Activated CD8-positive, alpha-beta memory T cell treated with anti-CD3 and anti-CD28 coated beads for 24 hours (primary cell): ENCODE measurements around the gene NKX6-2.
"Not testable (repeated sequence)": the region's sequence is repeated elsewhere in the genome, so short reads cannot be mapped to it uniquely, and the experiment has no call there.

Experiments
- DNase-seq: peaks from one replicate; pipeline ENCODE4 v3.0.0-alpha.2; 2020

NKX6-2 gene

DNA sequence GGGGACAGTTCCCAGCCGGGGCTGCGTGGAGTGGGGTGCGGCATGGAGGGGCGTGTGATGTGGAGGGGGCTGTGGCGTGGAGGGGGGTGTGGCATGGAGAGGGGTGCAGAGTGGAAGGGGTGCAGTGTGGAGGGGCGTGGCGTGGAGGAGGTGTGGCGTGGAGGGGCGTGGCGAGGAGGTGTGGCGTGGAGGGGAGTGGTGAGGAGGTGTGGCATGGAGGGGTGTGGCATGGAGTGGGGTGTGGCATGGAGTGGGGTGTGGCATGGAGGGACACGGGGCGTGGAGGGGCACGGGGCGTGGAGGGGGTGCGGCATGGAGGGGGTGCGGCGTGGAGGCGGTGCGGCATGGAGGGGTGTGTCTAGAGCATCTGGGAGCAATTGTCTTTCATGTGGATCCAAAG lies 33.6 kb downstream of the NKX6-2 start:
- DNase-seq: no peak

DNA sequence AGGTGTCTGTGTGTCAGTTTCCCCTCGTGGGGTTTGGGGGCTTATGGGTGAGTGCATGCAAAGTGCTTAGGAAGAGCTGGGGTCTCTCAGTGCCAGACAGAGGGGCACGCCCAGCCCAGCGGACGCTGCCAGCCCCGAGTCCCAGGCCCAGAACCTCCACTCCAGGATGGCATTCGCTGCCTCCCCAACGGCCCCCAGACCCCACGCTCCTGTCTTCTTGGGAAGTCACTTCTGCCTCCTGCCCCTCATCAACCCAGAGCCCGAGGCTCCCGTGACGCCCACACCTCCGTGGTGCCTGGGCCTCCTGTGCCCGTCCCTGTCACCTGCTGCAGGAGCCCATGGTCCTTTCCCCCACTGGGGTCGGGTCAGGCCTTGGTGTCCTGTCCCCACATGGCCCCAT lies 35.0 kb downstream of the NKX6-2 start:
- DNase-seq: no peak

DNA sequence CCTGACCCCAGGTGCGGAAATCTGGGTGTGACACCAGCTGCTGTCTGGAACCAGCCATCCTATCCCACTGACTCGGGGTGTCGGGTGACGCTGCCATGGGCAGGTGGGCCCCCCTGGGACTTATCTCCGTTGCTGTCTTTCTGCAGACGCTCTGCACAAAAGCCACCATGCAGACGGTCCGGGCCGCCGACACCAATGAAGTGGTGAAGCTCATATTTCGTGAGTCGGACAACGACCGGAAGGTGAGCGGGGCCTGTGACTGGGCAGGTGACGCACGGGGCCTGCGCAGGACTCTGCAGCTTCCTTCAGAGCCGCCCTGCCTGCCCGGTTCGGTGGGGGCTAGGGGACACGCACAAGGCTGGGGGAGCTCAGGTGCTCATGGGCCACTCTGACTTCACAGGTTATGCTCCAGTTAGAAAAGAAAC lies 36.6 kb downstream of the NKX6-2 start:
- DNase-seq: no peak

DNA sequence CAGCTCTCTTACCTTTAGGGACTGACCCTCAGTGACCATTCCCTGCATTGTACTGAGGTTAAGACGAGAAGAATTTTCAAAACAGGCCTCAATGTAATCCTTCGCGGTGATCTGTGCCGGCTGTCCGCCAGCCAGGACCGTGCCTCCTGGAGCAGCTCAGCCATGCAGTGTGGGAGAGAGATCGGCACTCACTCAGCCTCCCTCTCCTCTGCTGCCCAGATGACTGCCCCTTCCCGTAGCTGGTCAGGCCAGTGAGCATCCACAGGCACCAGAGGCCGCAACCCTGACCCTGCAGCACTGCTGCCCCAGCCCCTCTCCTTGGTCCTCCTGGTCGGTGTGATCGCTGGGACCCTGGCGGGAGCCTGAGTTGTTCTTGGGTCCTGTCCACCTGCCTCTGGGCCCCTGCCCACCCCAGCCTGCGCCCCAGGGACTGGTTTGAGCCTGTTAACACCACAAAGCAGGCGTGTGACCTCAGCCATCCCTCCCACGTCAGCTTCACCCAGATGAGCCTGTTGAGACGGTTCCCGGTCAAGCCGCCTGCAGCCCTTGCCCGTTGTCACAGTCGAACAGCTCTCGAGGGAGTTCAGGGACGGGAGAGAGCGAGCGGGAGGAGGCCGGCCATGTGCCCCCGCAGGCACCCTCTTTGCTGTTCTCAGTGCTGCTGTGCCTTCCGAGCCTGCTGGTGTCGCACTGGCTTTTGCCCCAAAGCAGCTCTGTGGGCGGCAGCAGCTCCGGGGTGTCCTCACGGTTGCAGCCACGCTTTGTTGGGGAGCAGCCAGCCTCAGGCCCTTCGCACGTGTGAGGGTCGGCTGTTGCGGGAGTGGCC lies 37.2 kb downstream of the NKX6-2 start:
- DNase-seq: no peak

DNA sequence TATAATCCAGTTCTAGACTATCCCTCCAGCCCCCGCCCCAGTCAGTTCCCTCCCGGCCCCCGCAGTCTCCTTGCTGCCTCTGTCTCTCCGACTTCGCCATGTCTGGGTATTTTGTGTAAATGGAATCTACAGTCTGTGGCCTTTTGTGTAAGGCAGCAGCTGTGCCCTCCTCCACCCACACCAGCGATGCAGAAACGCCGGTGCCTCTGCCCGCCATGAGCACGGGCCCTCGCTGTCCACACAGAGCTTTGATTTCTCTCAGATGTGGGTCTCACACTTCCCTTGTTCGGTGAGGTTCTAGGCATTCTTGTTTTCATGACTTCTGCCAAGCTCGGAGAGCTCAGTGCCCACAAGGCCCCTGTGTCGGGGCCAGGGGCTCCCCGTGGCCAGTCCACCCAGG lies 37.8 kb downstream of the NKX6-2 start:
- no peak for DNase-seq

DNA sequence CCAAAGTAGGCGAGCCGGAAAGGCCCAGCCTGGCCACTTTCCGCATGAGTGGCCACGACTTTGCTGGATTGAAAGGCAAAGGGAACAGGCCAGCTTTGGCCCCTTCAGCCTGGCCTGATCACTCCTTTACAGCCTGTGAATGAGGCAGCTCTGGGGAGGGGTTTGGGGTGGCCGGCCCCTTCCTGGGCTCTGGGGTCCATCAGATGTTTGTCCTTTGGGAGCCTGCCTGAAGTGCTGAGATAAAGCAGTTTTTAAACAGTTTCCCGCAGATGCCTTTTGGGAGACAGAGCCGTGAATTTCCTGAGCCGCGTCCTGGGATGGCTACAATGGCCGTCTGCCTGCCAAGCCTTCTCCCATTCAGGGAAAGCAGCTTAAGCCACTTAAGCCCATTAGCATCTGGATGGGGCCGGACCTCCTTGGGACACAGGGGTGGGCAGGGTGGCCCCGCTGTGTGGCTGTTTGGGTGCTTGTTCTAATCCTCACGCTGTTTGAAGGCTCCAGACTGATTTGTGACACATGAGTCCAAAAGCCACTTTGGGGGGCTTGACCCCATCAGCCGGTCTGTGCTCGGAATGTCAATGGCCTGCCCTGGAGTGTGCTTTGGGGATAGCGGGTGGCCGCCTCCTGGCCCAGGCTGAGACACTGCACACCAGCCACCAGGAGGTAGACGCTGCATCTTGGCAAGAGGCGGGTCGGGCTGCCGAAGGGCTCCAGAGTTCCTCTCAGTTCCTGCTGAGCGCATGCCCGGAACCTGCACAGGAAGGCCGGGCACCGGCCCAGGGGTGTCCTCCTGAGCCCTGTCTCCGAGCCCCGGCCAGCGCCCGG lies 38.9 kb downstream of the NKX6-2 start:
- DNase-seq: no peak

DNA sequence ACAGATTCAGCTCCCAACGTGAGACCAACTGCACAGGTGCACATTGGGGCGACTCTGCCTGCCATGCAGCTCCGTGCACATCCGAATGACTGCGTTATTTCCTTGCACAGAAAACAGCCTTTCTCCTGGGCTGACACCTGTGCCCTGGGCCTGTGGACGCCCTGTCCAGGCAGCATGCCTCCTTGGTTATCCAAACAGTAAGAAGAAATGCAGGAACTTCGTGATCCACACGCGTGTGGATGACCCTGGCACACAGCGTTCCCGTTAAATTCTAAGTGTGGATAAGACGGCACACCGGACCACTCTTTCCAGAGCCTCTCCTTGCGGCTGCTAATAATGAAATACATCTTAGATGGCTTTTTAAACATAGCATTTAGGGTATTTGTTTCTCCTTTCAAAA lies 39.6 kb downstream of the NKX6-2 start:
- no peak for DNase-seq

DNA sequence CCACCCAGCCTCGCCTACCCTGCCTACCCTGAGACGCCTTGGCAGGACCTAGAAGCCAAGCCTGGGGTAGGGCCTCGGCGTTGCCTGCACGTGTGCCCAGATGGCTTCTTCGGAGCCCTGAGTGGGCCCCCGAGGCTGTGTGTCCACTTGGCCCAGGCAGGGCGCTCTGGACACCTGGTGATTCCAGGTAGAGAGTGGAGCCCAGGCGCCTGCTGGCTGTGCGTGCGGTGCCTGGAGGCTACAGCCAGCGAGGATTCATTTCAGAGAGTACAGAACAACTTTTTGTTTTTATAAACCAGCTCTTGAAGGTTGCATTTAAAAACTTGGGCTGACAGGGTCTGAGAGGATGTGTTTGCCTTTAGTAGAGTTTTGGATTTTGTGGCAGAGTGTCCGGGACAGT lies 40.0 kb downstream of the NKX6-2 start:
- DNase-seq: no peak

DNA sequence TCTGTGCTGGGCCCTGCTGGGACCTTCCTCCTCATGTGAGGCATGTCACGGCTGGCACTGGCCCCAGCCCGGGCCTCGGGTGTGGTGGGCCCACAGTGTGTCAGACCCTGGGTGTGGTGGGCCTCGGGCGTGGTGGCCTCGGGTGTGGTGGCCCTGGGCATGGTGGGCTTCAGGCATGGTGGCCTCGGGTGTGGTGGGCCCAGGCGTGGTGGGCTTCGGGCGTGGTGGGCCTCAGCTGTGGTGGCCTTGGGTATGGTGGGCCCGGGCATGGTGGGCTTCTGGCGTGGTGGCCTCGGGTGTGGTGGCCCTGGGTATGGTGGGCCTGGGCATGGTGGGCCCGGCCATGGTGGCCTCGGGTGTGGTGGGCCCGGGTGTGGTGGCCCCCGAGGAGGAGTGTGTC lies 40.4 kb downstream of the NKX6-2 start:
- DNase-seq: no peak

DNA sequence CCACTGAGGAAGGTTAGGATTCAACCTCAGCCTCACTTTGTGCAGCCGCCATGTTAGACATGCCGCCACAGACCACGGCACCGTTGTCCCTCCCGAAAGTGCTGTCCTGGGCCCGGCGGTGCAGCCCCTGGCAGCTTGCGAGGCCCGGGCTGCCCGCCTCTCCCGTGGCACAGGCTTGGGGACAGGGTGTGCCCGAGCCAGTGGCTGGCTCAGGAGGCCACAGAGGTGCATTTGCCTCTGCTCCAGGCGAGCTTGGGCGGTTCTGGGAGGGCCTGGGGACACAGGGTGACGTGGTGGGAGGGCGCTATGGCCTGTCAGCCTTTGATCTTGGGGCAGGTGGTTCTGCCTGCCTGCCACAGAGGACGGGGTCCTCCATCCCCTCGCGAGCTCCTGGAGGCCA lies 41.1 kb downstream of the NKX6-2 start:
- no peak for DNase-seq

DNA sequence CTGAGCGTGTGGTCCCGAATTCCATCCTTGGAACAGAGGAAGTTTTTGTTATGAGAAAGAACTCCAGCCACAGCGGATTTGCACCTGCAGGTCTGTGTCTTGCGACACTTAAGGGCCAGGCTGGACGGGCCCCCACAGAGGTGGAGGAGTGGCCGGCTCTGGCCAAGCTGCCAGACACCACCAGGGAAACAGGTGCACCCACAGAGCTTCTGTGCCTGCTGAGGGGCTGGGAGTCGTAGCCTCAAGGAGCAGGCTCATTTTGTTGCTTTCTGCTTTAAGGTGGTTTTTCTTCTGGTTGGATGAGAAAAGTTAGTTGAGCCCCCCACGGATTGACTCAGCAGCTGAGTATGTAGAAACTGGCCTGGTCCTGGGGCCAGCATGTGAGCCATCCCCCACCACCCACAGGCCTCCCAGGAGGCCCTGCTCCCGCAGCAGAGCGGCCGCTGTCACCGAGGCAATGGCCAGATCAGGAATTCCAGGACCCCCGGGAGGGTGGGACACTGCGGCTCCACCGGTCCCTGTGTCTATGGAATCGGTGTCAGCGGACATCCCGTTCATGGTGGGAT lies 41.9 kb downstream of the NKX6-2 start:
- no peak for DNase-seq

DNA sequence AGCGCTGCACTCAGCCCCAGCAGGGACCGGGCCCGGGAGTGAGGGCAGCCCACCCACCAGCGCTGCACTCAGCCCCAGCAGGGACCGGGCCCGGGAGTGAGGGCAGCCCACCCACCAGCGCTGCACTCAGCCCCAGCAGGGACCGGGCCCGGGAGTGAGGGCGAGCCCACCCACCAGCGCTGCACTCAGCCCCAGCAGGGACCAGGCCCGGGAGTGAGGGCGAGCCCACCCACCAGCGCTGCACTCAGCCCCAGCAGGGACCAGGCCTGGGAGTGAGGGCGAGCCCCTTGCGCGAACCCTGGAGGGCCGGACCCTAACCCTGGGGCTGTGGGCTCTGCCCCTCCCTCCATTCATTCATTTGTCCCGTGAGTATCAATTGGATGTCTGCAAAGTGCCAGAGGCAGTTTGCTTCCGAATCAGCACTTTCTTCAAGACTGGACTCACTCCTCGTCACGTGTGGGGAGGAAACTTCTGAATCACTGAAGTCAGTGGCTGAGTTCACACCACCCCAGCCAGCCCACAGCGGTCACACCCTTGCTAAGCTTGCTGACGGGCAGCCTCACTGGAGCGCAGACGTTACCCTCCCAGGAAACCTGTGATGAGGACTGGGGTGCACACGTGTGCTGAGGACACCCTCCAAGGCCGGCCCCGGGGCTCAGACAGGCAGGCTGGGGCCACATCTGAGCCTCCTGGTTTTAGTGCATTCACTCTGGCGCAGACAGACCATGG lies 42.6 kb downstream of the NKX6-2 start:
- not testable (repeated sequence) for DNase-seq

DNA sequence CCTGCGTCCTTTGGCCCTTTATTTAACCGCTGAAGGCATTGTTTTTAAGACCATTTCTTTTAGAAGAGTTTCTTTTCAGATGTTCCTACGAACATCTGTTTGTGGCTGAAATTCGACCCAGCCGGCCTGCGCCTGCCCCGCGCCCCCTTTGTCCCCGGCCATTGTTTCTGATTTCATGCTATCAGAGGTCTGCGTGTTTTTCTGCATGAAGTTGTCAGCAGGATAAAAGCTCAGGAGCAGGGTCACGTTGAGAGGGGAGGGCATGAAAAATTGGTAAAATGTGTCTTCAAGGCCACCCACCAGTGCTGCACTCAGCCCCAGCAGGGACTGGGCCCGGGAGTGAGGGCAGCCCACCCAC lies 43.1 kb downstream of the NKX6-2 start:
- no peak for DNase-seq

DNA sequence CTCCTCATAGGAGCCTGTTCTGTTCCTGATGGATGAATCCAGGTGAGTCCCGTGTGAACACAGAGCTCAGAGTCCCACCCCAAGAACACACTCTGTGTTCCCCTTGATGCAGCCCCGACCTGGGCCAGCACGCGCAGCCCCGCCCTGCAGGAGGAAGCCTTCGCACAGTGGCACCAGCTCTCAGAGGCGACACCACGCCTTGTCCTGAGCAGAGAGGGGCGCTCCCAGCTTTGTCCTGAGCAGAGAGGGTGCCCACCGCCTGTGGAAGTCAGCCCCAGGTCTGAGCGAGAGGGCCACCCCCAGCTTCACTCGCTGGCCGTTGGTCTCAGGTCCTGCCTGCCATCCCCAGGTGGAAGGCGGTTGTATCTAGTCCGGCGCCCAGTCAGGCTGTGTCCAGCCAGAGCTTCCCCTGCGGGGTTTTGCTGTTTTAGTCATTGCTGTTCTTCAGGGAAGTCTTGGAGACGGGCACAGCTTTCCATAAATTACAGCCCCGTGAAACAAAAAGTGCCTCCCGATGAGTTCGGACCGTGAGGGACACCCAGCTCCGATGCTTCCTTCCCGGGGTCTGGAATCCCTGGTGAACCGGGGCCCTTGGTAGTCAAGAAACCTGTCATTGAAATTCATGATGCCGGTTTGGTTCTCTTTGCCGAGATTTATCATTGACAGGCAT lies 43.6 kb downstream of the NKX6-2 start:
- no peak for DNase-seq

DNA sequence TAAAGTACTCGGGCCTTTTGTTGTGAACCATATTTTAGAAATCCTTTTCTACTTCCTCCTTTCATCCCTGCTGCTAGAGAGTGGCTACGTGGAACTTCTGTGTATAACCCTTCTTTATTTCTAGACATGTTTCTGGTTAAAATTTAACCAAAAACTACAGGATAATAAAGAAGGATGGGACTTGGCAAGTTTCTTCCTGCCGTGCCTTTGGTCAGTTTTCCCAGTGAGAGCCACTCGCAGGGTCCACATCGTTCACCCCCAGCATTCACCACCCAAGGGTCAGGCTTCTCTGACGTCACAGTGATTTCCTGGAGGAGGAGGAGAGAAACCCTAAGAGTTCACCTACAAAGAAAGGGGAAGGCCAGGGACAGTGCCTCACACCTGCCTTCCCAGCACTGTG lies 45.4 kb downstream of the NKX6-2 start:
- DNase-seq: no peak

DNA sequence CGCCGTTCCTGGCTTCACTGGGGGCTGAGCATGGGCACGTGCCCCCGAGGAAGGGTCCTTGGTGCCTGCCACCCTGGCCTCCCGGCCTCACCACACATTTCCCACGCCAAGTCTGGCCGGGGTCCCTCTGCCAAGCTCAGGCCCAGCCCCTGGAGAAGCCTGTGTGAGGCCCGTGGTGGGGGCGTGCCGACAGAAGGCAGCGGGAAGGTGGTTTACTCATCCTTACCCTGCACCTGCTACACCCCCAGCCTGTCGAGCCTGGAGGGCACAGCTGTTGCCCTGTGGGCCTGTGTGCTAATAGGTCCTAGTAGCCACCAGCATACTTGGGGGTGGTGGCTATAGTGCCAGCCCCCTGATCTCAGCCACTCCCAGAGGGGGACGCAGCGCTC lies 46.7 kb downstream of the NKX6-2 start:
- DNase-seq: no peak

DNA sequence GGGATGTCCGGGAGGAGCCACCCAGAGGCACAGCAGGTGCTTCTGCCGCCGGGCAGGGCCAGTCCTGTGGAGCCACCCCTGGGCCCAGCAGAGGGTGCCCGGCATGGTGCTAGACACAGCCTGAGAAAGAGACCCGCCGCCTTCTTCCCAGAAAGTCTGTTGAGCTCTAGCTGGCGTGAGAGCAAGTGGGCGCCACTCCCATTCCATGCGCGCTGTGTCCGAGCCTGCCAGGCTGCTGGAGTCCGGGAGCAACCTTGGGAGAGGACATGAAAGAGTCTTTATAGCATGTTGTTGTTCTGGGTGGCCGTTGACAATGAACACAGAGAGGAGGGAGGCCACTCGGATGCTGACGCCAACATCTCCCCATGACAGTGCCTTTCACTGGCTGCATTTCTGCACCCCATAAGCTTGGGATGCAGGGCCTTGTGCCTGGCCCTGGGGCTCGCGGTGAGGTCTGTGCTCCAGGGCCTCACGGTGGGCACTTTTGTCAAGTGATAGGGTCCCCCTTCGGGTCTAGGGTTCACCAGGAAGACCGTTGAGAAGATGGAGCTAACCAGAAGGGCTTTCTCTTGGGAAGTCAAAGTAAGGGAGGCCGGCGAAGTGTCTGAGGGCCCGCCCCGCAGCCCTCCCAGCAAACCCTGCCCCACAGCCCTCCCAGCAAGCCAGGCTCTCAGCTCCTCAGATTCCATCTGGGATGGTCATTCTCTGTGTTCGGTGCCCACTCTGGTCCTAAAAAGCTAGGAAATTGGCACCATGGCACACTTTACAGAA lies 47.3 kb downstream of the NKX6-2 start:
- no peak for DNase-seq

DNA sequence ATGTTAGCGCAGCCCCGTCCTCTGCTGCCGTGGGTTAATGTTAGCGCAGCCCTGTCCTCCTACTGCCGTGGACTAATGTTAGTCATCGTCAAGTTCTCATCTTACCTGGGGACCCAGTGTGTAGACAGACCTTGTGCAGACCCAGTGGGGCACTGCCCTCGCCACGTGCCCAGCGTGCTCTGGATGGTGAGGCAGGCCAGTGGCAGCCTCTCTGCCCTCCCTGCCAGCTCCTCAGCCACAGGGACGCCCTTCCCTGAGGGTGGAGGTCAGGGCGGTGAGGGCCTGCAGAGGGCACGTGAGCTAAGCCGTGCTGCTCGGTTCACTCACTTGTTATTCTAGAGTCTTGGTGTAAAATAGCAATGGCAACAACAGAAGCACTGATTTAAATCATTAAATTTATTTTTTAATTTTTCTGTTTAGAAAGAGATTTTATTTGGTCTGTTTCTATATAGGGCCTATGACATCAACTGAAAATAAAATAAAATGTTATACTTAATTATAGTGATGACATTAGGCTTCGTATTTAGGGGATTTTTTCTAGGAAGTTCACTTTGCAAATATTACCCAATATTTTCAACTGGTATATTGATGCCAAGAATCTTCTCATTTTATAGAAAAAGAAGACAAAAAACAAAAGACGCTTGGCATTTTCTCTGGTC lies 48.4 kb downstream of the NKX6-2 start:
- DNase-seq: no peak

DNA sequence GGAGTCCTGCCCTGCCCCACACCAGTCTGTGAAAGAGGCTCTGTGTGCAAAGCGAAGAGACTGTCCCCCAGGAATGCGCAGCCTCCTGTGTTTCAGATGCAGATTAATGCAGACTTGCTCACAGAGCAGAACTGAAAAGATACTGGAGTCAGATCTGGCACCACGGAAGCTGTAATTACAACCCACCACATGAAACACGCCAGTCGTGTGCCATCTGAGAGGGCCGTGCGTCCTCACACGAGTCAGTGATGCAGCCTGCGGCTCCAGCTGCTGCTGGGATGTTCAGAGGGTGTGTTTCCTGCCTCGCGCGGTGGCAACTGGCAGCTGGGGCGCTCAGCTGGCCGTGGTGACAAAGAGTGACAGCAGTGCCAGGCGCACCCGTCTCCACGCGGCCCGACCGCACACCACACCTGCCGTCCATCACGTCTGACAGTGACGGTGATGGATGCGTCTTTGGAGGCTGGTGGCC lies 50.0 kb downstream of the NKX6-2 start:
- no peak for DNase-seq

DNA sequence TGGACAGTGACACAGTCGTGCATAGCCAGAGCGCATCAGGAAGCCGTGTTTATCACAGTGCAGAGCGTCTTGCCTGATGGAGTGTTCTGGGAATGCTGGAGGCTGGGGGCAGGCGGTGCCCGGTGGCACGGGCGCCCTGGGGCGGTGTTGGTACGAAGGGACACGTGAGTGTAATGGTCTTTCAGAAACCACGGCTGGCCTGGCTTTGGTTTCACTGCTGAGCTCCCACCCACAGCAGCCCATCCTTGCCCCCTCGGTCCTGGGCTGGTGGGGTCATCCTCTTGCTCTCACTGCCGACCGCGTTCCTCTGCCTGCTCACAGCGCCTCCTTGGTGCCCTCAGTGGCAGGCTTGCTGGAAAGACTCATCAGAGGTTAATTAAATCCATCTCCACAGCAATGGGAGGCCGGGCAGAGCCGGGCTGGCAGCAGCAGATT lies 50.6 kb downstream of the NKX6-2 start:
- no peak for DNase-seq

DNA sequence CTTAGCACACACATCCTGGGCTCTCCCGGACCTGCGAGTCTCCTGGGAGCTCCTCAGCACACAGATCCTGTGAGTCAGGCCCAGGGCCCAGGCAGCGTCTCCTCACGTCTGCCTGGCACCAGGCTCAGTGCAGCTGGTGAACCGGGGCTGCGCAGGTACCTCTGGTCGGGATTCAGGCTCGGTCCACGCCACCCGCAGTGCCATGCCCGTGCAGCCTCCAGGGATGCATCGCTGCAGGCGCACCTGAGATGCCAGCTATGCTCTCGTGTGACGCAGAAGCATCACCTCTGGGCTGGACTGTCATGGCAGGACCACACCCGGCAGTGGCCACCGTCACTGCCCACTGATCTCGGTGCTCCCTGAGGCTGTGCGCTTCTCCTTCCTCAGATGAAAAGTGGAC lies 52.0 kb downstream of the NKX6-2 start:
- DNase-seq: no peak
